SU-DHL-6 (cell line): ENCODE results near the gene HS2ST1.
A peak's percentile ranks its signal among the peaks of the same experiment; 100 is the strongest.

Experiments used
- H2AFZ ChIP-seq: fragments of 200-600 bp; sonication (generic); 2 replicates; pipeline ENCODE4 v1.6.1; 2014; ENCODE audit warnings: low read depth, mild to moderate bottlenecking, moderate library complexity, mixed read lengths, antibody characterized with exemption, low read length; ENCODE audit not compliant: severe bottlenecking
- H3F3A ChIP-seq: fragments of 200-600 bp; shearing (Covaris generic); 2 replicates; pipeline ENCODE4 v1.6.0; 2016; ENCODE audit warnings: antibody characterized with exemption, mild to moderate bottlenecking; ENCODE audit not compliant: insufficient read depth
- H3K27ac ChIP-seq: fragments of 200-600 bp; sonication (generic); 2 replicates; pipeline ENCODE4 v1.5.1; 2016; ENCODE audit warnings: low read depth, mild to moderate bottlenecking, low read length, moderate library complexity, mixed read lengths
- H3K27me3 ChIP-seq: fragments of 200-600 bp; sonication (generic), shearing (Covaris generic); 2 replicates; pipeline ENCODE4 v1.6.0; 2014; ENCODE audit warnings: mild to moderate bottlenecking, low read length
- H3K36me3 ChIP-seq: fragments of 200-600 bp; sonication (generic); 2 replicates; pipeline ENCODE4 v1.6.1; 2014; ENCODE audit warnings: mild to moderate bottlenecking, low read length, mixed read lengths
- H3K4me2 ChIP-seq: fragments of 300-600, 200-600 bp; shearing (Covaris generic), sonication (generic); 2 replicates; pipeline ENCODE4 v1.6.0; 2014; ENCODE audit warnings: low read length, low read depth, mild to moderate bottlenecking; ENCODE audit not compliant: poor library complexity, severe bottlenecking
- H3K4me3 ChIP-seq: fragments of 200-600 bp; sonication (generic); 2 replicates; pipeline ENCODE4 v1.5.1; 2014; ENCODE audit warnings: antibody characterized with exemption, low read length, mild to moderate bottlenecking, mixed read lengths; ENCODE audit not compliant: insufficient read depth, poor library complexity, severe bottlenecking
- H3K79me2 ChIP-seq: fragments of 200-600 bp; sonication (generic); 2 replicates; pipeline ENCODE4 v1.6.1; 2014; ENCODE audit warnings: mild to moderate bottlenecking, low read length, moderate library complexity; ENCODE audit not compliant: insufficient read depth
- H3K9ac ChIP-seq: fragments of 200-600 bp; sonication (generic); 2 replicates; pipeline ENCODE4 v1.7.0; 2014; ENCODE audit warnings: mild to moderate bottlenecking, low read length
- H3K9me2 ChIP-seq: fragments of 200-600 bp; sonication (generic); replicated peaks from 2 replicates; pipeline ENCODE4 v1.6.1; 2014; ENCODE audit warnings: low read length; ENCODE audit not compliant: insufficient read depth
- H3K9me3 ChIP-seq: fragments of 200-600 bp; sonication (generic); 2 replicates; pipeline ENCODE4 v1.6.1; 2014; ENCODE audit warnings: low read length, mixed read lengths; ENCODE audit not compliant: insufficient read depth
- H4K20me1 ChIP-seq: fragments of 200-600 bp; sonication (generic); 2 replicates; pipeline ENCODE4 v1.6.1; 2014; ENCODE audit warnings: low read depth, mild to moderate bottlenecking, antibody characterized with exemption, low read length, moderate library complexity, mixed read lengths
- EZH2phosphoT487 ChIP-seq: fragments of 200-600 bp; sonication (generic), shearing (Covaris generic); conservative IDR thresholded peaks from 2 replicates; pipeline ENCODE4 v1.6.1; 2018; ENCODE audit warnings: mild to moderate bottlenecking, antibody characterized with exemption, low read length, moderate library complexity, mixed read lengths
- TF ChIP-seq, protein P1 (sequence below): fragments of 200-600 bp; sonication (generic); IDR thresholded peaks from one replicate; pipeline ENCODE4 v1.5.1; 2017; ENCODE audit warnings: antibody characterized with exemption, mild to moderate bottlenecking, low read length, moderate library complexity; ENCODE audit not compliant: insufficient read depth, poor library complexity, severe bottlenecking

Gene HS2ST1

DNA sequence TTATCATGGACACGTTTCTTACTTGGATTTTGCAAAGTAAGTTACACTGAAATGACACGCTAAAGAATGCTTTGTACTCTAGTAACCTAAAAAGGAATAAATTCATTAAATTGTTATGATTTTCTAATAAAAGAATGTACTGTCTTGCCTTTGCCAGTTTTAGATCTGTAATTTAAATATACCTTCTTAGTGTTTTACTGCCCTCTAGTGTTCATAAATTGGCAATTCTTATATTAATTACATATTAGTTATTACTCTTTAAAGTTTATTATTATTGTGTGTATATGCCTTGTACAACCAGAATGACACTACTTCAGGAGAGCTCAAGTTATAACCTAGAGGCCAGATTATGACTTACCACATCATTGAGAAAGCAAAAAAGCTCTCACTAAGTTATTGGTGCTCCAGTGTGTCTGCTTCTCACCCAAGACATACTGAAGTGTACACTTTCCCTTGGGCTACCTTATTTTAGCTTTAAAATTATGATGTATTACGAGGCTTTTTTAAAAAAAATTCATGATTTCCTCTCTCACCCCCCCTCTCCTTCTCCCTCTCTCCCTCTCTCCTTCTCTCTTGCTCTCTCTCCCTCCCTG is 169.9 kb downstream of the HS2ST1 start:
- Histone ChIP-seq H4K20me1 (no peaks in the 10 kb centered on the region), H3K79me2 (peaks cover 75% of the 10 kb centered on the region), H3K9ac (peak overlapping the region; percentile 37), H3K9me3 (no peaks in the 10 kb centered on the region), H3F3A (peaks cover 35% of the 10 kb centered on the region), H2AFZ (no peak overlapping the region), H3K4me2 (peak overlapping the region; percentile 57), H3K36me3 (peaks cover 41% of the 10 kb centered on the region), H3K27me3 (no peaks in the 10 kb centered on the region), H3K4me3 (peak overlapping the region; percentile 39), H3K9me2 (no peaks in the 10 kb centered on the region), H3K27ac (peak overlapping the region; percentile 86)
- no peak for TF ChIP-seq EZH2phosphoT487
- TF ChIP-seq, protein P1, sequence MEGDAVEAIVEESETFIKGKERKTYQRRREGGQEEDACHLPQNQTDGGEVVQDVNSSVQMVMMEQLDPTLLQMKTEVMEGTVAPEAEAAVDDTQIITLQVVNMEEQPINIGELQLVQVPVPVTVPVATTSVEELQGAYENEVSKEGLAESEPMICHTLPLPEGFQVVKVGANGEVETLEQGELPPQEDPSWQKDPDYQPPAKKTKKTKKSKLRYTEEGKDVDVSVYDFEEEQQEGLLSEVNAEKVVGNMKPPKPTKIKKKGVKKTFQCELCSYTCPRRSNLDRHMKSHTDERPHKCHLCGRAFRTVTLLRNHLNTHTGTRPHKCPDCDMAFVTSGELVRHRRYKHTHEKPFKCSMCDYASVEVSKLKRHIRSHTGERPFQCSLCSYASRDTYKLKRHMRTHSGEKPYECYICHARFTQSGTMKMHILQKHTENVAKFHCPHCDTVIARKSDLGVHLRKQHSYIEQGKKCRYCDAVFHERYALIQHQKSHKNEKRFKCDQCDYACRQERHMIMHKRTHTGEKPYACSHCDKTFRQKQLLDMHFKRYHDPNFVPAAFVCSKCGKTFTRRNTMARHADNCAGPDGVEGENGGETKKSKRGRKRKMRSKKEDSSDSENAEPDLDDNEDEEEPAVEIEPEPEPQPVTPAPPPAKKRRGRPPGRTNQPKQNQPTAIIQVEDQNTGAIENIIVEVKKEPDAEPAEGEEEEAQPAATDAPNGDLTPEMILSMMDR, result no peak

DNA sequence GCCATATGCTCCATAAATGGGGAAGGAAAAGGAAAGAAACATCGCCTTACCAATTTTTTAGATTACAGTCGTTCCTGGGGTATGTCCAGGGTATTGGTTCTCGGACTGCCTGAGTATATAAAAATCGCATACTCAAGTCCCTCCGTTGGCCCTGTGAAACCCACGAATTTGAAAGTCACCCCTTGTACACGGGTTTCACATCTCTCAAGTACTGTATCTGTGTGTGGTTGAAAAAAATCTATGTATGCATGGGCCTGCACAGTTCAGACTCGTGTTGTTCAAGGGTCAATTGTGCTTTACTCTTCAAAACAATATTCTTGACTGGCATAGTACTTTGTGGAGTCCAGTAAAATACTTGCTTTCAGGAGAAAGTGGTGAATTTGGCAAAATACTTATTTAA is 171.7 kb downstream of the HS2ST1 start:
- Histone ChIP-seq H3F3A (peaks cover 29% of the 10 kb centered on the region), H3K9me3 (no peaks in the 10 kb centered on the region), H3K27me3 (no peaks in the 10 kb centered on the region), H4K20me1 (no peaks in the 10 kb centered on the region), H3K4me3 (no peak overlapping the region), H3K79me2 (peaks cover 76% of the 10 kb centered on the region), H2AFZ (no peak overlapping the region), H3K4me2 (no peak overlapping the region), H3K27ac (no peak overlapping the region), H3K9ac (no peak overlapping the region), H3K36me3 (peaks cover 41% of the 10 kb centered on the region), H3K9me2 (no peaks in the 10 kb centered on the region)
- no peak for TF ChIP-seq EZH2phosphoT487
- TF ChIP-seq, protein P1, result no peak

DNA sequence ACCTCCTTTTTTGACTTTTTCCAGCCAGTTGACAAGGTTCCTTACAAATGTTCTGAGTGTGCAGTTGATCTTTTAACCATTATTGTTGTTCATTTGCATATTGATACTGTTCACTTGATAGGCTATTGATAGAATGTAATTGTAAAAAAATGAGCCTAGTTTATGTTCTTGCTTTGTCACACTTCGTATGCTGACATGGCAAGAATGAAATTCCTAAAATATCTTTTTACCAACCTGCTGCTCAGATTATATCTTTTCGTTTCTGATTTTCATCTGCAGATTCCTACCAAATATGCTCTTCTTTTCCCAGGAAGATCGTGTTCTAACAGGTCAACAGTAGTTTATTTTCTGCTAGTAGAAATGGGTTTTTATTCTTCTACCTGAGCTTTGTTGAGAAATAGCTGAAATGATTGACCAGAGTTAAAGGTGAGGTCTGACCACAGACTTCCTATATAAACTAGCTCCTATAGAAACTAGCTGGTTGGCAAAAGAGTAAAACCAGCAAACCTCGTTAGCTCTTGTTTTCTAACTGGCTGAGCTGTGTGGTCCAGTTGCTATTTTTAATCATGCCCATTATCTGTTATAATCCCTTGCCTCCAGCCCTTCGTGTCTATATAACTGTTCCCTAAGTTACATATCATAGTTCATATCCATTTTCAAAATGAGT is 174.8 kb downstream of the HS2ST1 start:
- Histone ChIP-seq H3K27me3 (no peaks in the 10 kb centered on the region), H2AFZ (no peak overlapping the region), H4K20me1 (0 out of 2 replicates have a peak, but pooled peaks cover 3% of the 10 kb centered on the region), H3K4me2 (no peak overlapping the region), H3K9me2 (no peaks in the 10 kb centered on the region), H3K9ac (no peak overlapping the region), H3K9me3 (no peaks in the 10 kb centered on the region), H3K79me2 (peaks cover 65% of the 10 kb centered on the region), H3K4me3 (no peak overlapping the region), H3F3A (peaks cover 13% of the 10 kb centered on the region), H3K36me3 (peaks cover 49% of the 10 kb centered on the region), H3K27ac (peak overlapping the region; percentile 8; the same call in 1 of the 2 replicates)
- TF ChIP-seq EZH2phosphoT487, result no peak
- TF ChIP-seq, protein P1, result no peak
